Neural progenitor cell (in vitro differentiated cells): Measurements from ENCODE around the gene KCNB1.

Source experiments
- CTCF ChIP-seq: fragments of 200-600 bp; sonication (generic); IDR thresholded peaks from 2 replicates; pipeline ENCODE4 v1.5.1; 2017; ENCODE audit warnings: antibody characterized with exemption, mild to moderate bottlenecking
- EZH2 ChIP-seq: fragments of 200-600 bp; sonication (generic); IDR thresholded peaks from 2 replicates; pipeline ENCODE4 v1.6.1; 2017; ENCODE audit warnings: antibody characterized with exemption, mild to moderate bottlenecking, moderate library complexity
- EZH2phosphoT487 ChIP-seq: fragments of 200-600 bp; sonication (generic); IDR thresholded peaks from 2 replicates; pipeline ENCODE4 v1.6.1; 2017; ENCODE audit warnings: antibody characterized with exemption

DNA sequence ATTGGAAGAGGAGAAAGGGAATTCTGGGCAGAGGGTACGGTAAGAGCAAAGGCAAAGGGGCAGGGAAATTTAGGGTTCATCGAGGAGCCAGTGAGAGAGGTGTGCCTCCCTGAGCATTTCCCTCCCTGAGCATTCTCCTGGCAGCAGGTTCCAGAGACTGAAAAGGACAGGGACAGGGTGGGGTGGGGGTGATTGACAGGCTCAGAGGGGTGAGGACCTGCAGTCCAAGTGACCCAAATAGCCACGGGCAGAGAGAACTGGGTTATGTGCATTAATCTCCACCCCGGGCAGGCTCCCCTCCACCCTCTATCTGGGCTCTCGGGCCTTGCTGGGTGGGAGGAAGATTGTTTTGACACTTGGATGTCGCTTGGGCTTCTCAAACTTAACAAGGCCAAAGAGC lies 69.5 kb downstream of the KCNB1 start:
- no peak for TF ChIP-seq CTCF
- TF ChIP-seq EZH2phosphoT487, result no peak
- no peak for TF ChIP-seq EZH2
